B cell (primary cell): Measurements from ENCODE around the gene IPCEF1. TPM values are rescaled to one million over a fixed set of nuclear protein-coding genes. Genes with fewer than 3 reads are reported as not detected.

Experiments
- ATAC-seq: fragments of 200-7000 bp; cut with Tn5 transposase; one replicate; pipeline ENCODE4 v1.10.0; 2021; ENCODE audit warnings: low read depth, mild to moderate bottlenecking, moderate number of reproducible peaks, moderate library complexity
- CTCF ChIA-PET: fragments of 350-600 bp; sonication (Branson Sonifier 250); formaldehyde crosslinking; loops from one replicate; lab custom pipeline; 2021; ENCODE audit warnings: antibody characterized with exemption, inconsistent platforms; lab: Charles Lee
- POLR2A ChIA-PET: fragments of 350-600 bp; sonication (Branson Sonifier 250); formaldehyde crosslinking; loops from one replicate; lab custom pipeline; 2021; ENCODE audit warnings: antibody characterized with exemption; lab: Charles Lee
- DNase-seq: peaks from one replicate; pipeline ENCODE4 v3.0.0; 2013
- H2AFZ ChIP-seq: 2 replicates; pipeline ENCODE4 v1.6.1; 2012; ENCODE audit warnings: mild to moderate bottlenecking, low read depth, low read length; ENCODE audit not compliant: insufficient read depth, poor library complexity, severe bottlenecking
- H3K27ac ChIP-seq, 2 donors: 1 replicate in 1 of 2; 2 replicates in 1 of 2; pipeline ENCODE4 v1.5.1; 2012 to 2013; ENCODE audit warnings: low read length in 2 of 2, mild to moderate bottlenecking in 2 of 2, moderate library complexity in 1 of 2
- H3K27me3 ChIP-seq, 4 experiments: fragments of 200-600 bp in 1 of 4; sonication (generic) in 1 of 4; replicated peaks in 1 of 4; 1 replicate in 2 of 4; 2 replicates in 2 of 4; pipeline versions ENCODE4 v1.6.1 to v1.7.0; 2013 to 2016; ENCODE audit warnings: low read length in 3 of 4, mild to moderate bottlenecking in 2 of 4, mixed read lengths in 1 of 4, moderate library complexity in 1 of 4; ENCODE audit not compliant: insufficient read depth in 4 of 4, control insufficient read depth in 3 of 4; ENCODE audit errors: control extremely low read depth in 1 of 4
- H3K36me3 ChIP-seq, 2 experiments: replicated peaks in 1 of 2; 1 replicate in 1 of 2; 2 replicates in 1 of 2; pipeline versions ENCODE4 v1.6.1 to v1.7.1; 2013; ENCODE audit warnings: low read length in 1 of 2; ENCODE audit not compliant: insufficient read depth in 2 of 2, control insufficient read depth in 1 of 2; ENCODE audit errors: control extremely low read depth in 1 of 2, extremely low read depth in 1 of 2
- H3K4me1 ChIP-seq, 2 donors: fragments of 200-600 bp in 1 of 2; sonication (generic) in 1 of 2; 1 replicate in 1 of 2; 2 replicates in 1 of 2; pipeline versions ENCODE4 v1.5.1 to v1.6.1; 2013 to 2017; ENCODE audit warnings: low read length in 2 of 2; ENCODE audit not compliant: control insufficient read depth in 2 of 2, insufficient read depth in 2 of 2
- H3K4me2 ChIP-seq: replicated peaks from 2 replicates; pipeline ENCODE3; 2012; ENCODE audit warnings: mild to moderate bottlenecking, low read depth, low read length; ENCODE audit not compliant: poor library complexity, severe bottlenecking
- H3K4me3 ChIP-seq, 5 experiments: fragments of 200-600 bp in 1 of 5; sonication (generic) in 1 of 5; 1 replicate in 3 of 5; 2 replicates in 2 of 5; pipeline versions ENCODE4 v1.5.1 to v1.7.0; 2011 to 2016; ENCODE audit warnings: low read length in 4 of 5, mild to moderate bottlenecking in 4 of 5, low read depth in 2 of 5, control low read depth in 1 of 5, moderate library complexity in 1 of 5; ENCODE audit not compliant: insufficient read depth in 1 of 5; ENCODE audit errors: control extremely low read depth in 1 of 5, extremely low read depth in 1 of 5
- H3K79me2 ChIP-seq: fragments of 200-600 bp; sonication (generic); one replicate; pipeline ENCODE4 v1.6.0; 2016; ENCODE audit warnings: low read length; ENCODE audit not compliant: control insufficient read depth, insufficient read depth
- H3K9ac ChIP-seq: fragments of 200-600 bp; sonication (generic); 2 replicates; pipeline ENCODE4 v1.6.1; 2017; ENCODE audit warnings: mild to moderate bottlenecking, low read length, moderate library complexity
- H3K9me3 ChIP-seq, 3 donors: one replicate each; pipeline versions ENCODE4 v1.6.1 to v1.7.1; 2013; ENCODE audit warnings: low read length in 2 of 3; ENCODE audit not compliant: control insufficient read depth in 2 of 3, insufficient read depth in 1 of 3; ENCODE audit errors: control extremely low read depth in 1 of 3
- H4K20me1 ChIP-seq: 2 replicates; pipeline ENCODE4 v1.6.0; 2012; ENCODE audit warnings: mild to moderate bottlenecking, low read length; ENCODE audit not compliant: insufficient read depth, control insufficient read depth, poor library complexity, severe bottlenecking
- H3K27ac Mint-ChIP-seq: one replicate; pipeline ENCODE4 v1.8.0; 2021; ENCODE audit warnings: mixed read lengths
- H3K27me3 Mint-ChIP-seq: one replicate; pipeline ENCODE4 v1.8.0; 2021; ENCODE audit warnings: mixed read lengths
- H3K4me1 Mint-ChIP-seq: one replicate; pipeline ENCODE4 v1.8.0; 2021; ENCODE audit warnings: mixed read lengths
- H3K4me3 Mint-ChIP-seq: one replicate; pipeline ENCODE4 v1.8.0; 2021; ENCODE audit warnings: mixed read lengths
- H3K9me3 Mint-ChIP-seq: one replicate; pipeline ENCODE4 v1.8.0; 2022; ENCODE audit warnings: mixed read lengths; ENCODE audit not compliant: insufficient read depth
- EZH2 ChIP-seq: IDR thresholded peaks from 2 replicates; pipeline ENCODE4 v1.6.1; 2012; ENCODE audit warnings: borderline replicate concordance, low read depth, mild to moderate bottlenecking, moderate library complexity, low read length; ENCODE audit not compliant: insufficient read depth, poor library complexity, severe bottlenecking
- WGBS: methylation state at CpG from one replicate; pipeline ENCODE4 v1.1.5; 2013; ENCODE audit warnings: missing lambda C conversion rate; ENCODE audit not compliant: insufficient coverage; 5-methylcytosine and 5-hydroxymethylcytosine counted together
- intact Hi-C: fragments of 100-400 bp; cut with micrococcal nuclease; formaldehyde crosslinking; loops from one replicate; pipeline ENCODE4 v1.10.0; 2022
- polyA plus RNA-seq: library from polyadenylated mRNA; depleted of rRNA; stranded (reverse); fragments of >200 nt; gene quantifications from 2 replicates; pipeline ENCODE4 v1.2.3, GENCODE V29; 2012
- total RNA-seq, 2 donors: library from RNA; stranded (reverse); fragments of 120-200 nt in 1 of 2; gene quantifications; 1 replicate in 1 of 2; 2 replicates in 1 of 2; pipeline versions ENCODE4 v1.2.3 to v1.2.4, GENCODE V29; 2013 to 2022
- TF ChIP-seq, protein P1 (sequence below): fragments of 200-600 bp; IDR thresholded peaks from one replicate; pipeline ENCODE4 v1.8.0; 2022; ENCODE audit warnings: antibody characterized with exemption, mild to moderate bottlenecking

IPCEF1 gene
- total and polyA plus RNA-seq, 2 donors (not counting 1 experiment from before 2014, with no cell fraction given) = 0.22 to 0.94 TPM

DNA sequence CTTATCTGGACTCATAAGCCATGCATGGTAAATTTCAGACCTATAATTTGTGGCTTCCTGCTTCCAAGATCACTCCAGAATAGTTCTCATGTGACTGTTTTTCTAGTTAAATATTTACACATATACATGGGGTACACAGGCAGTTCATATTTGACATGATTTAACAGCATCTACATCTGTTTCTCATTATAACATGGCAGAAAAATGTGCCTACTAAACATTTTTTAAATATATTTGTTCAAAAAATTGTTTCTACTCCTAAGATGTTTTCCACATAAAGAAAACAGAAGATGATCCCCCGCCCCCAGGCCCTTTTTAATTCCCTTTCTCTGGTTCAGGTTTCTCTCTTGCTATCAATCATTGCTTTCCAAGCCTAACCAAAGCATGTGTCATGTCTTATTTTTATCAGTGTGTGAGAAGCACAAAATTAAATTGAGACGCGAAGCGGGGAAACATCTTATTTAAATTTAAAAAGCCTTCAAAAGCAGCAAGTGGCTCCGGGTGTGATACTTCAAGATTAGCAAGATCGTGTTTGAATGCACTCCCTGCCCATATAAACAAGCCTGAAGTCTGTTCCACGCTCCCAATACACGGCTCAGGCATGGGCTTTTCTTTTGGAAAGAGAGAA lies 37.3 kb downstream of the IPCEF1 start:
- no peak for DNase-seq
- TF ChIP-seq, protein P1, sequence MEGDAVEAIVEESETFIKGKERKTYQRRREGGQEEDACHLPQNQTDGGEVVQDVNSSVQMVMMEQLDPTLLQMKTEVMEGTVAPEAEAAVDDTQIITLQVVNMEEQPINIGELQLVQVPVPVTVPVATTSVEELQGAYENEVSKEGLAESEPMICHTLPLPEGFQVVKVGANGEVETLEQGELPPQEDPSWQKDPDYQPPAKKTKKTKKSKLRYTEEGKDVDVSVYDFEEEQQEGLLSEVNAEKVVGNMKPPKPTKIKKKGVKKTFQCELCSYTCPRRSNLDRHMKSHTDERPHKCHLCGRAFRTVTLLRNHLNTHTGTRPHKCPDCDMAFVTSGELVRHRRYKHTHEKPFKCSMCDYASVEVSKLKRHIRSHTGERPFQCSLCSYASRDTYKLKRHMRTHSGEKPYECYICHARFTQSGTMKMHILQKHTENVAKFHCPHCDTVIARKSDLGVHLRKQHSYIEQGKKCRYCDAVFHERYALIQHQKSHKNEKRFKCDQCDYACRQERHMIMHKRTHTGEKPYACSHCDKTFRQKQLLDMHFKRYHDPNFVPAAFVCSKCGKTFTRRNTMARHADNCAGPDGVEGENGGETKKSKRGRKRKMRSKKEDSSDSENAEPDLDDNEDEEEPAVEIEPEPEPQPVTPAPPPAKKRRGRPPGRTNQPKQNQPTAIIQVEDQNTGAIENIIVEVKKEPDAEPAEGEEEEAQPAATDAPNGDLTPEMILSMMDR = no peak
- no peak for TF ChIP-seq EZH2

DNA sequence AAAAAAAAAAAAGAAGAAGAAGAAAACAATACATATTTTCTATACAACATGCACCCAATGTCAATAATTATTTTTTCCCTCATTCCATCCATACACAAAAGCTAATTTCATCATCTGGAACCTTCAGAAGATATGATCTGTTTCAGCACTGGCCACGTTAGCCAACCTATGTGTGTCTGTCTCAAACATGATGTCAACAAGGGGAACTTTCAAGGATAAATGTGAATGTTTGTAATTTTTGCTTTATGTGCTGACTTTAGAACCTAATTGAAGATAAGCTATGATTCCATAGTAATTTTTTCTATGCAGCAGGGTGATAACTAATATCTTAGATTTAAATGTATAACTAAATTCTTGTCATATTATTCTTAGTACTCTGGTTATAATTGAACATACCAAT lies 37.9 kb downstream of the IPCEF1 start:
- no peaks in the 10 kb centered on the region for H3K9me3 ChIP-seq
- H3K9ac ChIP-seq = no peak overlapping the region
- no CpG with 5 or more reads among the region's 1 CpG for WGBS
- ChIA-PET POLR2A (no interaction called here), CTCF (no interaction called here)
- H2AFZ ChIP-seq = no peak overlapping the region
- TF ChIP-seq EZH2 = no peak
- TF ChIP-seq, protein P1 = no peak
- H3K27ac ChIP-seq = no peak overlapping the region
- Mint-ChIP-seq H3K27me3 (no peaks in the 10 kb centered on the region), H3K4me3 (no peak overlapping the region), H3K4me1 (peaks cover 2% of the 10 kb centered on the region), H3K27ac (no peak overlapping the region), H3K9me3 (no peaks in the 10 kb centered on the region)
- DNase-seq (no peak), ATAC-seq (no peak)
- H3K27me3 ChIP-seq = no peaks in the 10 kb centered on the region
- no peaks in the 10 kb centered on the region for H4K20me1 ChIP-seq
- no peaks in the 10 kb centered on the region for H3K79me2 ChIP-seq
- intact Hi-C loops = no loop called here
- no peaks in the 10 kb centered on the region for H3K4me1 ChIP-seq
- H3K36me3 ChIP-seq = no peaks in the 10 kb centered on the region
- no peak overlapping the region for H3K4me2 ChIP-seq
- no peak overlapping the region for H3K4me3 ChIP-seq

More for the DNA sequence above, 37.3 kb downstream of the IPCEF1 start:
- Histone ChIP-seq H3K27me3 (no peaks in the 10 kb centered on the region), H3K36me3 (no peaks in the 10 kb centered on the region), H3K9ac (no peak overlapping the region), H3K4me1 (no peaks in the 10 kb centered on the region), H3K9me3 (no peaks in the 10 kb centered on the region), H3K4me3 (no peak overlapping the region), H4K20me1 (no peaks in the 10 kb centered on the region), H3K27ac (no peak overlapping the region), H3K4me2 (no peak overlapping the region), H2AFZ (no peak overlapping the region), H3K79me2 (no peaks in the 10 kb centered on the region)
- H3K27ac Mint-ChIP-seq = no peak overlapping the region
- H3K4me3 Mint-ChIP-seq = no peak overlapping the region
- no peaks in the 10 kb centered on the region for H3K9me3 Mint-ChIP-seq
- POLR2A ChIA-PET = no interaction called here
- no peaks in the 10 kb centered on the region for H3K27me3 Mint-ChIP-seq
- H3K4me1 Mint-ChIP-seq = peaks cover 2% of the 10 kb centered on the region
- intact Hi-C loops = no loop called here
- ATAC-seq = no peak
- CTCF ChIA-PET = no interaction called here
- 86% methylated on average over 4 of the region's 8 CpGs for WGBS
